ENCODE results near the gene SLC34A1.

SLC34A1 gene

GRCh38 chr5:177388521-177389052, 4.4 kb downstream of the SLC34A1 start:
- no peak for DNase-seq (ENCODE audit: low spot score)

- no peak for DNase-seq (ENCODE audit: low spot score)
Measured at GRCh38 chr5:177389241-177390169, 5.3 kb downstream of the SLC34A1 start.

- peak; percentile 99 for DNase-seq (ENCODE audit: low spot score)
Measured at GRCh38 chr5:177390363-177391300, 6.4 kb downstream of the SLC34A1 start.

- no peak for DNase-seq (ENCODE audit: low spot score)
Measured at GRCh38 chr5:177392765-177393164, 8.5 kb downstream of the SLC34A1 start.

- no peak for DNase-seq (ENCODE audit: low spot score)
Measured at GRCh38 chr5:177393206-177393765, 9.1 kb downstream of the SLC34A1 start.

- DNase-seq (ENCODE audit: low spot score): no peak
Measured at GRCh38 chr5:177393990-177394389, 9.8 kb downstream of the SLC34A1 start.

GRCh38 chr5:177396078-177396477, 11.8 kb downstream of the SLC34A1 start:
- no peak for DNase-seq (ENCODE audit: low spot score)

GRCh38 chr5:177396807-177397206, 12.6 kb downstream of the SLC34A1 start:
- DNase-seq (ENCODE audit: low spot score): no peak

- no peak for DNase-seq (ENCODE audit: low spot score)
Measured at GRCh38 chr5:177397875-177398390, 13.7 kb downstream of the SLC34A1 start.

- no peak for DNase-seq (ENCODE audit: low spot score)
Measured at GRCh38 chr5:177399997-177400868, 16.0 kb downstream of the SLC34A1 start, which contains the start of gene PFN3. TSS of gene PFN3 (minus strand) at chr5:177400661. CDS start at chr5:177400576, 85 bp downstream.

- DNase-seq (ENCODE audit: low spot score): no peak
Measured at GRCh38 chr5:177402271-177403043, 18.2 kb downstream of the SLC34A1 start.

- DNase-seq (ENCODE audit: low spot score): no peak
Measured at GRCh38 chr5:177403102-177403791, 19.0 kb downstream of the SLC34A1 start.

GRCh38 chr5:177403792-177404640, 19.8 kb downstream of the SLC34A1 start:
- DNase-seq (ENCODE audit: low spot score): no peak

GRCh38 chr5:177404641-177405179, 20.5 kb downstream of the SLC34A1 start:
- DNase-seq (ENCODE audit: low spot score): no peak

- no peak for DNase-seq (ENCODE audit: low spot score)
Measured at GRCh38 chr5:177405312-177405711, 21.1 kb downstream of the SLC34A1 start.

- no peak for DNase-seq (ENCODE audit: low spot score)
Measured at GRCh38 chr5:177405805-177406204, 21.6 kb downstream of the SLC34A1 start.

- peak; percentile 62 for DNase-seq (ENCODE audit: low spot score)
Measured at GRCh38 chr5:177409043-177409801, 25.0 kb downstream of the SLC34A1 start, which contains the start of gene F12. TSS of gene F12 (minus strand) at chr5:177409564. CDS start at chr5:177409527, 37 bp downstream.

All from HuH-7 (cell line).